Activated CD8-positive, alpha-beta memory T cell treated with anti-CD3 and anti-CD28 coated beads for 36 hours (primary cell): ENCODE measurements around the gene OBSCN. TPM values are rescaled to one million over a fixed set of nuclear protein-coding genes. Genes with fewer than 3 reads are reported as not detected.

Experiments
- CTCF ChIA-PET: fragments of 350-600 bp; sonication (Branson Sonifier 250); formaldehyde crosslinking; loops from one replicate; lab custom pipeline; 2021; ENCODE audit warnings: antibody characterized with exemption; lab: Charles Lee
- POLR2A ChIA-PET: fragments of 350-600 bp; sonication (Branson Sonifier 250); formaldehyde crosslinking; loops from one replicate; lab custom pipeline; 2021; ENCODE audit warnings: antibody characterized with exemption; lab: Charles Lee
- total RNA-seq, 2 experiments: library from RNA; stranded (reverse); gene quantifications; one replicate each; pipeline ENCODE4 v1.2.3, GENCODE V29; 2021

OBSCN gene
- total RNA-seq, 2 experiments from 2014 or later, result 8.3 to 10.1 TPM

GRCh38 chr1:228352677-228353481 is 145.0 kb downstream of the OBSCN start:
- ChIA-PET POLR2A (no interaction called here), CTCF (no interaction called here)

- POLR2A ChIA-PET, result no interaction called here
- CTCF ChIA-PET, result no interaction called here
Measured at GRCh38 chr1:228353601-228354371, 145.9 kb downstream of the OBSCN start.

- POLR2A ChIA-PET, result no interaction called here
Measured at GRCh38 chr1:228354390-228355320, 146.8 kb downstream of the OBSCN start.

GRCh38 chr1:228356897-228357680 is 149.2 kb downstream of the OBSCN start:
- POLR2A ChIA-PET, result no interaction called here
- CTCF ChIA-PET, result no interaction called here

More at GRCh38 chr1:228354390-228355320, 146.8 kb downstream of the OBSCN start:
- CTCF ChIA-PET, result no interaction called here

GRCh38 chr1:228358039-228358763 is 150.4 kb downstream of the OBSCN start:
- ChIA-PET POLR2A (no interaction called here), CTCF (no interaction called here)

- ChIA-PET POLR2A (no interaction called here), CTCF (no interaction called here)
Measured at GRCh38 chr1:228358764-228359612, 151.1 kb downstream of the OBSCN start.

DNA sequence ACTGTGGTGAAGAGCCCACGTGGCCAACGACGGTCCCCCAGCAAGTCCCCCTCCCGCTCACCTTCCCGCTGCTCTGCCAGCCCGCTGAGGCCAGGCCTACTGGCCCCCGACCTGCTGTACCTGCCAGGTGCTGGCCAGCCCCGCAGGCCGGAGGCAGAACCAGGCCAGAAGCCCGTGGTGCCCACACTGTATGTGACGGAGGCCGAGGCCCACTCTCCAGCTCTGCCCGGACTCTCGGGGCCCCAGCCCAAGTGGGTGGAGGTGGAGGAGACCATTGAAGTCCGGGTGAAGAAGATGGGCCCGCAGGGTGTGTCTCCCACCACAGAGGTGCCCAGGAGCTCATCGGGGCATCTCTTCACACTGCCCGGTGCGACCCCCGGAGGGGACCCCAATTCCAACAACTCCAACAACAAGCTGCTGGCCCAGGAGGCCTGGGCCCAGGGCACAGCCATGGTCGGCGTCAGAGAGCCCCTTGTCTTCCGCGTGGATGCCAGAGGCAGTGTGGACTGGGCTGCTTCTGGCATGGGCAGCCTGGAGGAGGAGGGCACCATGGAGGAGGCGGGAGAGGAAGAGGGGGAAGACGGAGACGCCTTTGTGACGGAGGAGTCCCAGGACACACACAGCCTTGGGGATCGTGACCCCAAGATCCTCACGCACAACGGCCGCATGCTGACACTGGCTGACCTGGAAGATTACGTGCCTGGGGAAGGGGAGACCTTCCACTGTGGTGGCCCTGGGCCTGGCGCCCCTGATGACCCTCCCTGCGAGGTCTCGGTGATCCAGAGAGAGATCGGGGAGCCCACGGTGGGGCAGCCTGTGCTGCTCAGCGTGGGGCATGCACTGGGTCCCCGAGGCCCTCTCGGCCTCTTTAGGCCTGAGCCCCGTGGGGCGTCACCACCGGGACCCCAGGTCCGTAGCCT is 152.0 kb downstream of the OBSCN start:
- POLR2A ChIA-PET, result no interaction called here
- CTCF ChIA-PET, result no interaction called here

DNA sequence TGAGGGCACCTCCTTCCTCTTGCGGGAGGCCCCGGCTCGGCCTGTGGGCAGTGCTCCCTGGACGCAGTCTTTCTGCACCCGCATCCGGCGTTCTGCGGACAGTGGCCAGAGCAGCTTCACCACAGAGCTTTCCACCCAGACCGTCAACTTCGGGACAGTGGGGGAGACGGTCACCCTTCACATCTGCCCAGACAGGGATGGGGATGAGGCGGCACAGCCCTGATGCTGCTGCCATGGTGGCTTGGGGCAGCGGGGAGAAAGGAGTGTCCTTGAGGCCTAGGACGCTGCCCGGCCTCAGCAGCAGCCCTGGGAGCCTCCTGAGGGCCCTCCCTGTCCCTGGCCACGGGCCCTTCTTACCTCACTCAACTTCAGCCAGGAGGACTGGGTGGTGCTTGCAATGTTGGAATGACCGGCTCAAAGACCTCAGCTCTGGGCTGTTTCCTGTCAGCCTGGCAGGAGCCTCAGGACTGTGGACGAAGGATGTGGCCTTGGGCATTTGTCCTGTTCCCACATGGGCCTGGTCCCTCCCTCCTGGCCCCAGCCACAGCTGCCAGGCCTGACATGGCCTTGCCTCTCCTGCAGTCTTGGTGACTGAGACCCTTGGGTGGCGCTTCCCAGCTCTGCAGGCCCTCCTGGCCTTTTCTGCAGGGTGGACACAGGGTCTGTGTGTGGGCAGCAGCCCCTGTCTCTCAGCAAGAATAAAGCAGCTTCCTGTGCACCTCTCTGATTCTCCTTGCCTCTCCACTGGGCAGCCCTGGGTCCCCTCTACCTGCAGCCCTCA is 152.9 kb downstream of the OBSCN start:
- ChIA-PET CTCF (no interaction called here), POLR2A (no interaction called here)

GRCh38 chr1:228361314-228362140 is 153.7 kb downstream of the OBSCN start:
- ChIA-PET POLR2A (no interaction called here), CTCF (no interaction called here)

DNA sequence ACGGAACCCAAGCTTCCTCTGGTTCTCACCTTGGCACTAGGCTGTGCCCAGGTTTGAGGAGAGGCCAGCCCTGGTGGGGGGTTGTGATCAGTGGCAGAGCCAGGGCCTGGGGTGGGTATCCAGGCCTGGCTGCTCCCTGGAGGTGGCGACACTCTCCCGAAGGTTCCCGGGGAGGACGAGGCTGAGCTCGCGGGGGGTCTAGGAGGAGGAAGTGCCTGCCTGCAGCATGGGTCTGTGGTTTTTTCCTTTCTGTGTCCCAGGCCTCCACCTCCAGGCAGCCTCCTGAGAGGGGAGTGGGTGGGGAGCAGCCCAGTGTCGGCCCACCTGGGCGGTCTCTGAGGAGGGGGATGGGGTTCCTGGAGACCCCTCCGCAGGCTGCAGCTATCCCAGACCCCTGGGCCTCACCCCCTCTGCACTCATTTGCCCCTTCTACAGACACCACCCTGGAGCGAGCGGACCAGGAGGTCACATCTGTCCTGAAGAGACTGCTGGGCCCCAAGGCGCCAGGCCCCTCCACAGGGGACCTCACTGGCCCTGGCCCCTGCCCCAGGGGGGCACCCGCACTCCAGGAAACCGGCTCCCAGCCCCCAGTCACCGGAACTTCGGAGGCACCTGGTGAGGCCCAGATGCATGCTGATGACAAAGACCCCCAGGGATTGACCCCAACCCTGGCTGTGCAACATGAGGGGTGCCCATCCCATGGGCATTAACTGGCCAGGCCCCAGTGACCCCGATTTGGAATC is 154.5 kb downstream of the OBSCN start:
- POLR2A ChIA-PET, result no interaction called here
- CTCF ChIA-PET, result no interaction called here

- CTCF ChIA-PET, result no interaction called here
Measured at GRCh38 chr1:228362884-228363450, 155.1 kb downstream of the OBSCN start.

GRCh38 chr1:228363686-228364067 is 155.8 kb downstream of the OBSCN start:
- POLR2A ChIA-PET, result no interaction called here
- CTCF ChIA-PET, result no interaction called here

More at GRCh38 chr1:228362884-228363450, 155.1 kb downstream of the OBSCN start:
- POLR2A ChIA-PET, result no interaction called here

DNA sequence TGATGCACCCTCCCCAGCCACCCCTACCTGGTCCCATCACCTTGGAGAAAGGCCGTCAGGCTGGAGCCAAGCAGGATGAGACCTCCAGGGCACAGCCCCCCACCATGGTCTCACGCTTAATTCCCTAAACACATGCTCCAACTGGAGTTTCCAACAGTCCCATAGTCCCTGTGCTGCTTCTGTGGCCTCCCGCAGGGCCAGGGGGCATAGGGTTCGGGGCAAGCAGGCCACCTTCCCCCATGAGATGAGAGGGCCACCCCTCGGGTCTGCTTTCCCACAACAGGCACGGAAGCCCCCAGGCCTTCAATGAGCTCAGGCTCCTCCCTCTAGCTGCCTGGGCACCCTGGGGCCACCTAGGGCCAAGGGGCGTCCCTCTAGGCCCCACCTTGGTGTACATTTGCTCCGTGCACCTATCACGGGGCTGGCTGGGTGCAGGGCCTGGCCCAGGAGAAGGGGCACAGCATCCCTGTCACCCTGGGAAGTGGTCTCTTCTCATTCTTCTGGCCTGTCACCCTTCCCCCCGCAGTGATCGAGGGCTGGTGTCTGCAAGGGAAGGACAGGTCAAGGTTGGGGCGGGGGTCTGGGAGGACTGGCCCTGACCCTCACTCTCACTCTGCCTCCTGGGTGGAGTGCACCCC is 156.3 kb downstream of the OBSCN start:
- CTCF ChIA-PET, result no interaction called here
- POLR2A ChIA-PET, result no interaction called here
